ENCODE results near the gene LRBA.

The LRBA gene

DNA sequence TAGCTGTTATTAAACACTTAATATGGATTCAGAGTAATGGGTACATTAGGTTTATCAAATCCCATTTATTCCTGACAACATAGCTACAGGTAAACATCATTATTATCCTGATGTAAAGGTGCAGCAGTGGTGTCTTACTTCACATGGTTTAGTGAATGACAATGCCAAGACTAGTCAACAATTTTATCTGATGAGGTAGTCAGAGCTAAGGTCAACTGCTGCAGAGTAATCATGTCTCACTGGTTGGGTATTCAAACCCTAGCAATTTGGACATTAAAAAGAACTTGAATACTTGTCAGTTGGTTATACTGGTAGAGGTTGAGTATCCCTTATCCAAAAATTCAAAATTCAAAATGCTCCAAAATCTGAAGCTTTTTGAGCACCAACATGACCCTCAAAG lies 315.5 kb downstream of the LRBA start:
- DNase-seq (ENCODE audit: low spot score), result no peak
- TF ChIP-seq, protein P1, sequence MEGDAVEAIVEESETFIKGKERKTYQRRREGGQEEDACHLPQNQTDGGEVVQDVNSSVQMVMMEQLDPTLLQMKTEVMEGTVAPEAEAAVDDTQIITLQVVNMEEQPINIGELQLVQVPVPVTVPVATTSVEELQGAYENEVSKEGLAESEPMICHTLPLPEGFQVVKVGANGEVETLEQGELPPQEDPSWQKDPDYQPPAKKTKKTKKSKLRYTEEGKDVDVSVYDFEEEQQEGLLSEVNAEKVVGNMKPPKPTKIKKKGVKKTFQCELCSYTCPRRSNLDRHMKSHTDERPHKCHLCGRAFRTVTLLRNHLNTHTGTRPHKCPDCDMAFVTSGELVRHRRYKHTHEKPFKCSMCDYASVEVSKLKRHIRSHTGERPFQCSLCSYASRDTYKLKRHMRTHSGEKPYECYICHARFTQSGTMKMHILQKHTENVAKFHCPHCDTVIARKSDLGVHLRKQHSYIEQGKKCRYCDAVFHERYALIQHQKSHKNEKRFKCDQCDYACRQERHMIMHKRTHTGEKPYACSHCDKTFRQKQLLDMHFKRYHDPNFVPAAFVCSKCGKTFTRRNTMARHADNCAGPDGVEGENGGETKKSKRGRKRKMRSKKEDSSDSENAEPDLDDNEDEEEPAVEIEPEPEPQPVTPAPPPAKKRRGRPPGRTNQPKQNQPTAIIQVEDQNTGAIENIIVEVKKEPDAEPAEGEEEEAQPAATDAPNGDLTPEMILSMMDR (IDR thresholded peaks at IDR 0.05; ENCODE audit: extremely low read depth, insufficient read depth, missing control alignments), result no peak
- in situ Hi-C loops (cut with MboI; ENCODE audit: low pct_unique_long_range_greater_than_20kb, low sequenced_read_pairs, unreplicated experiment), result no loop called here

DNA sequence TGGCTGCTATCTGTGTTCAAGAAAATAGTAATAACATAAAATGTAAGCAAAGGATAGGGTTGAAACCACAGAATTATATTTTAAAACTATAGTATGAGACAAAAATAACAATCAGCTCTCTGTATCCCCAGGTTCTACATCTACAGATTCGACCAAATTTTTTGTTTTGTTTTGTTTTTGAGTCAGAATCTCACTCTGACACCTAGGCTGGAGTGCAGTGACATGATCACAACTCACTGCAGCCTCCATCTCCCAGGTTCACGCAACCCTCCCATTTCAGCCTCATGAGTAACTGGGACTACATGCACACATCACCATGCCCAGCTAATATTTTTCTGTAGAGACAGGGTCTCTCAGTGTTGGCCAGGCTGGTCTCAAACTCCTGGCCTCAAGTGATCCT lies 319.9 kb downstream of the LRBA start:
- in situ Hi-C loops (cut with MboI; ENCODE audit: low pct_unique_long_range_greater_than_20kb, low sequenced_read_pairs, unreplicated experiment), result no loop called here
- no peak for DNase-seq (ENCODE audit: low spot score)

DNA sequence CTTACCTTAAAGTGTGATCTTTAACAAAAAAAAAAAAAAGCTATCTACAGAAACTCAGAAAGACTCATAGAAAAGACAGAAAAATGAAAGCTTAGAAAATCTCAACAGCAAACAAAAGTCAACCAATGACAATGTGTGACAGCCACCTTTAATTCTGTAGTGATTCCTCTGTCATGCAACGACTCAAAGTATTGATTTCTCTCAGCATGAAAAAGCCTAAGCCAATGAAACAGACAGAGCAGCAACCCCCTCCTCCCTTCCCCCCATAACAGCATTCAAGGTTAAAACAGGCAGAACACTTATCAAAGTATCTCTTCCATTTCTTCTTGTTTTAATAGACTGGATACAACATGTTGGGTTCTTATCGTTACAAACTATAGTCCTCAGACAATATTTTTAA lies 320.6 kb downstream of the LRBA start:
- TF ChIP-seq, protein P1 (IDR thresholded peaks at IDR 0.05; ENCODE audit: extremely low read depth, insufficient read depth, missing control alignments), result no peak
- DNase-seq (ENCODE audit: low spot score), result peak; percentile 12
- in situ Hi-C loops (cut with MboI; ENCODE audit: low pct_unique_long_range_greater_than_20kb, low sequenced_read_pairs, unreplicated experiment), result no loop called here

More for the DNA sequence above, 319.9 kb downstream of the LRBA start:
- TF ChIP-seq, protein P1 (IDR thresholded peaks at IDR 0.05; ENCODE audit: extremely low read depth, insufficient read depth, missing control alignments), result no peak

DNA sequence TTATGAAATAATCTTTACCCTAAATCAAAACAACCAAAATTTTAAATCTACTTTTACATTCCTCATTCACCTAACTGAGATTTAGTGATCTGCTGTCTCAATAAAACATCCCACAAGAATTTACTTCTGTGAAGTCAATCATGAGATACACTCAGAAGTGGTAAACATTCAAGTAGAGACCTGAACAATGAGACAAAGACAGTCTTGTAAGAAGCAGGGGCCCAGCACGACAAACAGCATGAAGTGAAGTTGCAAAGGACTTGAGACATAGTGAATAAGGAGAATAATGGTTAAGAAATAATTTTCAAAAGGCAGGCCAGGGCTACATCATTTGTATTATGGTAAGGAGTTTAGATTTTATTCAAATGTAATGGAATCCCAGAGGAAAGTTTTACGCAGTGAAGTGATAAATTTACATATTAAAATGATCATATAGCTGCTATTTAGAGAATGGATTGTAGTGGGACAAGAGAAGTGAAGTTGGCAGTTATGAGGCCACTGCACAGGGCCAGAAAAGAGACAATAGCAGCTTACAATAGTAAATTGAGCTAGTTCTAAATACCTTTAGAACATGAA lies 331.2 kb downstream of the LRBA start:
- TF ChIP-seq, protein P1 (IDR thresholded peaks at IDR 0.05; ENCODE audit: extremely low read depth, insufficient read depth, missing control alignments), result no peak
- in situ Hi-C loops (cut with MboI; ENCODE audit: low pct_unique_long_range_greater_than_20kb, low sequenced_read_pairs, unreplicated experiment), result no loop called here
- no peak for DNase-seq (ENCODE audit: low spot score)

DNA sequence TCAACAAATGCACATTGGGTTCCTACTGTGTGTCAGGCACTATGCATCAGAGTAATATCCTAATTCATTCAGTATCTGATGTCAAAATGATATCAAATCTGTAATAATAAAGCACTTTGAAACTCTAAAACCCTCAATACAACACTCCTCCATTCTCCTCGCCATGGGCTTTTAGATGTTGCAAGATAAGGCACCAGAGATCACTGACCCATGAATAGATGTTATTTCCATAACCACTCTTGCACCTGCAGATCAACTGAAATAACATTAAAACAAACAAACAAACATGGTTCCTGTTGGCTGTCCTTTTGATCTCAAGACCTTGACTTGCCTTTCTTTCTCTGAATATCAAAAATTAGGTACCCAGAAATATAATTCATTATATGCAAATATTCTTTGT lies 333.0 kb downstream of the LRBA start:
- in situ Hi-C loops (cut with MboI; ENCODE audit: low pct_unique_long_range_greater_than_20kb, low sequenced_read_pairs, unreplicated experiment), result no loop called here
- TF ChIP-seq, protein P1 (IDR thresholded peaks at IDR 0.05; ENCODE audit: extremely low read depth, insufficient read depth, missing control alignments), result no peak
- DNase-seq (ENCODE audit: low spot score), result no peak

DNA sequence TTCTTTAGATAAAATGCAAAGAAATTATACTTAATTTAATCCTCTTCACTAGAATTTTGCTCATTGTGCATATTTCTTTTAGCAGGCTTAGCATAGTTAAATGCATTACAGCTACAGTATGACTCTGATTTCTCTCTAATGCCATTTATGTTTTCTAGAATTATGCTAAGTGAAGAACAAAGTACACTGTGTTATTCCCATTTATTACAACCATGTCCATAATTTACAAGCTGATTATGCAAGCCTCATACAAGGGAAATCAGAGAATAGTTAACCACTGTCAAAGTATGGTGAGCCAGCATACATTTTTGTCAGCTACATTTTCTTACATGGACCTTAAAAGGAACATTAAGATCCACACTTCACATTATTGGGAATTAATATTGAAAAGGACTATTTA lies 334.0 kb downstream of the LRBA start:
- in situ Hi-C loops (cut with MboI; ENCODE audit: low pct_unique_long_range_greater_than_20kb, low sequenced_read_pairs, unreplicated experiment), result no loop called here
- DNase-seq (ENCODE audit: low spot score), result no peak
- TF ChIP-seq, protein P1 (IDR thresholded peaks at IDR 0.05; ENCODE audit: extremely low read depth, insufficient read depth, missing control alignments), result no peak

DNA sequence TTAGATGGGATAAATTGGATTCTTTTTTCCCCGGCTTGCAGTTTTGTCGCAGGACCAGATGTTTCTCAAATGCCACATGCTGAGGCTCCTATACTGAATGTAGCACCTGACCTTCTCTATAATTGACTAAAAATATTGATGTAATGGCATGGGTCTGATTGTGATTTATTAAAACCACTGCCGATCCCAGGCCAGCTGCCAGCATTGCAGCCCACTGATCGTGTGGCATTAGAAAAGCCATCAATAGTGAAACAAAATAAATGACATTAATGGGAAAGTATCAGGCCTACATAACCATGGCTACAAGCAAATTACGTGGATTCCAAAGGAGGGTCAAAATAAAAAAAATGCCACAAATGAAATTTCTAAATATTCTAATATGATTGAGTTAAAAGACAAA lies 334.4 kb downstream of the LRBA start:
- DNase-seq (ENCODE audit: low spot score), result no peak
- TF ChIP-seq, protein P1 (IDR thresholded peaks at IDR 0.05; ENCODE audit: extremely low read depth, insufficient read depth, missing control alignments), result no peak
- in situ Hi-C loops (cut with MboI; ENCODE audit: low pct_unique_long_range_greater_than_20kb, low sequenced_read_pairs, unreplicated experiment), result no loop called here

Data from GM13977 (cell line).